Lung microvascular endothelial cell (primary cell): ENCODE results near the gene POU2F2. TPM values are rescaled to one million over a fixed set of nuclear protein-coding genes. Genes with fewer than 3 reads are reported as not detected.
"Not testable (repeated sequence)": the region's sequence is repeated elsewhere in the genome, so short reads cannot be mapped to it uniquely, and the experiment has no call there.

Experiments
- DNase-seq, 2 donors: peaks; one replicate each; pipeline versions ENCODE4 v3.0.0 to v3.0.0-alpha.2; 2010; ENCODE audit warnings: low read depth in 2 of 2
- total RNA-seq: library from RNA; depleted of rRNA; stranded (reverse); fragments of >200 nt; gene quantifications from 2 replicates; pipeline ENCODE4 v1.2.1, GENCODE V29; 2014

POU2F2 gene
- total RNA-seq, 1 donor from 2014 or later, result 0.20 TPM

DNA sequence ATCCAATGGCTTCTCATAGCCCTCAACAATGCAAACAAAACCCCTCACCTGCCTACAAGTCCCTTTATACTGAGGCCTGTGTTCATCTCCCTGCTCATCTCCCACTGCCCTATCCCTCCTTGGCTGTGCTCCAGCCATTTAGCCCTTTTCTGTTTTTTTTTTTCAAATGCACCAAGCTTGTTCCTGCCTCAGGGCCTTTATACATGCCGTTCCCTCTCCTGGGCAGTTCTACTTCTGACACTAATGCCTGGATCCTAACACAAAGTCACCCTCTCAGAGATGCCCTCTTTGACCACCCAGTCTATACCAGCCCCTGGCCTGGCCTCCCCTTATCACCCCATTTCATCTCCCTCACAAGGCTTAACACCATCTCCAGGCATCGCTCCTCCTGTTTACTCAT is 29.4 kb downstream of the POU2F2 start:
- no peak for DNase-seq

GRCh38 chr19:42100241-42100640 is 32.0 kb downstream of the POU2F2 start:
- not testable (repeated sequence) for DNase-seq

GRCh38 chr19:42099336-42099925 is 32.8 kb downstream of the POU2F2 start:
- DNase-seq, result no peak

DNA sequence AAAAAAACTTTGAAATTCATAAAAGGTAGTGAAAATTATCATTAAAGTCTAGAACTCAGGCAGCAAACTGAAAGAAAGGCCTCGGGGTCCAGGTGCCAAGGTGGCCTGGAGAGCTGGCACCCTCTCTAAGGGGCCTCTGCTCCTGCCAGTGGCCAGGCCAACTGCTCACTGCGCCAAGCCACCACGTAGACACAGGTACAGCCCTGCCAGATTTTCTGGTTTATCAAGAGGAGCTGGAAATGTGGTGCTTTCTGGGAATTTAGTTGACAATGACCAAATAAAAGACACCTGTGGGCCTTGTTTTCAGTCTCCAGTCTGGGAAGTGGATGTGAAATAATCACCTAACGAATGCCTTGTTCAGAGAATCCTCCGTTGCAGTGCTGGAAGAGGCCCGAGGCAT is 33.5 kb downstream of the POU2F2 start:
- no peak for DNase-seq

- no peak for DNase-seq
These were observed 34.8 kb downstream of the POU2F2 start for GRCh38 chr19:42097461-42097860.

GRCh38 chr19:42096255-42096837 is 35.9 kb downstream of the POU2F2 start:
- DNase-seq, result no peak

DNA sequence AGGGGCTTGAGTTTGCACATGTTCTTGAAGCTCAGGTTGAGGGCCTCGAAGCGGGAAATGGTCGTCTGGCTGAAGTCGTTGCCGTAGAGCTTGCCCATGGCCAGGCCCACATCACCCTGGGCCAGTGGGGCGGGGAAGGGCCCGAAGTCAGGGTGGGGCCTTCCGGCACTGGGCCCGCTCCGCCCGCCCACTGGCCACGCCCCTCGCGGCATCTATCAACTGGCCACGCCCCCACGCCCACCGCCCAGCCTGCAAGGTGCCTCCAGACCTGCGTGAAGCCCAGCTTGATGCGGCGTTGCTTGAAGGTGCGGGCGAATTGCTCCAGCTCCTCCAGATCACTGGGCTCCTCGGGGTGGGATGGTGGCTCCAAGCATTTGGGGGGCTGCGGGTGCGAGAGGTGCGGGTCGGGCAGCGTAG is 36.4 kb downstream of the POU2F2 start:
- DNase-seq, result no peak

DNA sequence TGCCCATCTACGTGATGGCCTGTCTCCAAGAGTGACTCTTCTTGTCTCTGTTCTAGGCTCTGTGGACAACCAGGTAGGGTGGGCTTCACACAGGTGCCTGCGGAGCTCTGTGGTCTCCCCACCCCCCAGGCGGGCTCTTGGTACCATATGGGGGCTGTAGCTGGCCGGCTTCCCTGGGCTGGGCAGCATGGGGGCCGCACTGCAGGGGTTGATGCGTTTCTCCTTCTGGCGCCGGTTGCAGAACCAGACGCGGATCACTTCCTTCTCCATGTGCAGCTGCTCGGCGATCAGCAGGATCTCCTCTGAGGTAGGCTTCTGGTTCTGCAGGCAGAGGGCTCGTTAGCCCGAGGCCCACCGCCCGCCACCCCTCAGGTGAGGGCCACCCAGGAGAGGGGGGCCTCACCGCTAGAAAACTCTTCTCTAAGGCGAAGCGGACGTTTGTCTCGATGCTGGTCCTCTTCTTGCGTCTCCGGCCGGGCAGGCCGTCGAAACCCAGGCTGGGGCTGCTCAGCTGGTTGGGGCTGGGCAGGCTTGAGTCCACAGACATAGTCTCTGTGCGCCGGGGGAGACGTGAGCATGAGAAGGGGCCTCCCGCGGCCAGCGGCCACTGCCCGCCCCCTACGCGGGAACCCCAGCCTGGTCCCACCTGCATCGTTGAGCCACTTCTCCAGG is 37.0 kb downstream of the POU2F2 start:
- DNase-seq, result no peak

- peak in 1 of 2 donors; percentile 45 for DNase-seq
These were observed 38.3 kb downstream of the POU2F2 start for GRCh38 chr19:42093926-42094325.

DNA sequence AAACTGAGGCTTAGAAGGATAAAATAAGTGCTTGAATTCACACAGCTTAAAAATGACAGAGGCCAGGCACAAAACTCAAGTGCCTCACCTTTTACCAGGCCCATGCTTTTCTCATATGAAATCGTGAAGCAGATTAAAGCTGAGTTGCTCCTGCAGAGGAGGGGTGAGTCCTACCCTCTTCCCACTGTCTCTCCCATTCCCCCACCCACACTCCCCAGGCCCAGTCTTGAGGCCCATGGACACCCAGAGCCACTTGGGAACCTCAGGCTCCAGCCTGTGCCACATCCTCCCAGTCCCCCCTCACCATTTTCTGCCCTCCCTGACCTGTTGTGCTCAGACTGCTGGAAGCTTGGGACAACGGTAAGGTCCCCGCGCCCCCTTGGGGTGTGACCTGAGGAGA is 38.7 kb downstream of the POU2F2 start:
- no peak for DNase-seq

DNA sequence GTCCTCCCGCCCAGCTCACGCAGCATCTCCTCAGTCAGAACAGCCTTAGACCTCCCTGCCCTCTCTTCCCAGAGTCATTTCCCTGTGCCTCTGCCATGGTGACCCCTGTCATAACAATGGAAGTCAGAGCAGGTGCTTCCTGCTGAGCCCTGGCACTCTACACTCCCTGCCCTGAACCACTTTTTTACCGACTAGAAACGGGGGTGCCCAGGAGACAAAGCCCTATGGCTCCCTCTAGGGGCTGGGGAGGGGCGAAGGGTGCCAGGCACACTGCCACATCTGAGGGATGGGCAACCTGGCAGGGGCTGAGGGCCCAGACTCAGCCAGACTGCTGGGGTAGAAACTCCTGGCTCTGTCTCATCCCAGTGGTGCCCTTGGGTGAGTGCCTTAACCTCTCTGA is 39.9 kb downstream of the POU2F2 start:
- DNase-seq, result peak; percentile 93 to 95

DNA sequence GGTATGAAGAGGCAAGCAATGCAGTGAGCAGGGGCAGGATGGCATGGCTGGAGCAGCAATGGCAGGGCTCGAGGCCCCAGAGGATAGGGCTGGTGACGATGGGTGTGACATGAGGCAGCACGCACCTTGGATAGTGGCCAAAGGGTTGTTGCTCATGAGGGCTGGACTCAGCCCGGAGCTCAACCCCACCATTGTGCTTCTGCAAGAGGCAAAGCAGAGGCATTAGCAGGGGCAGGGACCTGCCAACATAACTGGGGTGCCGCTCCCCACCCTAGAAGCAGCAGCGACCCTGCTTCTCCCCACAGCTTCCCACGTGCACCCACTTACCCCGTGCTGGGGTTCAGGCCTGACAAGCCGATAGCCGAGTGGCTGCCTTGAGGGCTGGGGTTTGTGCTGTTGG is 40.5 kb downstream of the POU2F2 start:
- peak; percentile 86 to 92 for DNase-seq

GRCh38 chr19:42091300-42091699 is 40.9 kb downstream of the POU2F2 start:
- DNase-seq, result no peak

- no peak for DNase-seq
These were observed 41.6 kb downstream of the POU2F2 start for GRCh38 chr19:42090672-42091071.

DNA sequence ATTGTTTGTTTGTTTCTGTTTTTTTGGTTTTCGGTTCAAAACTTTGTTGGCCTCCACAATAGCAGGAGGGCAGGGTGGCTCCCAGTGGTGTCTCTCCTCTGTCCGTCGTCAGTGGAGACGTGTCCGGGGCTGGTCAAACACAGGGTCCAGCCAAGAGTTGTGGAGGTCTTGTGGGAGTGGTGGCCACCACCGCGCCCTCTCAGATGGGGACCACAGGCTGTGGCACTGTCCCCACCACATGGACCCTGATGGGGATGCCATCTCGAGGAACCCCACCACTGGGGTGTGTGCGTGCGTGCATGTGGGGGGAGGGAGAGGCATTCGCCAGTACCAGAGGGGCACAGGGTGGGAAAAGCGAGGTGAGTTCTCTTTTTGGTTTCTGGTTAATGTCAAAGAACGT is 42.5 kb downstream of the POU2F2 start:
- no peak for DNase-seq

GRCh38 chr19:42089191-42089750 is 43.0 kb downstream of the POU2F2 start:
- DNase-seq, result no peak

GRCh38 chr19:42088471-42089190 is 43.6 kb downstream of the POU2F2 start:
- DNase-seq, result peak in 1 of 2 donors; percentile 74

DNA sequence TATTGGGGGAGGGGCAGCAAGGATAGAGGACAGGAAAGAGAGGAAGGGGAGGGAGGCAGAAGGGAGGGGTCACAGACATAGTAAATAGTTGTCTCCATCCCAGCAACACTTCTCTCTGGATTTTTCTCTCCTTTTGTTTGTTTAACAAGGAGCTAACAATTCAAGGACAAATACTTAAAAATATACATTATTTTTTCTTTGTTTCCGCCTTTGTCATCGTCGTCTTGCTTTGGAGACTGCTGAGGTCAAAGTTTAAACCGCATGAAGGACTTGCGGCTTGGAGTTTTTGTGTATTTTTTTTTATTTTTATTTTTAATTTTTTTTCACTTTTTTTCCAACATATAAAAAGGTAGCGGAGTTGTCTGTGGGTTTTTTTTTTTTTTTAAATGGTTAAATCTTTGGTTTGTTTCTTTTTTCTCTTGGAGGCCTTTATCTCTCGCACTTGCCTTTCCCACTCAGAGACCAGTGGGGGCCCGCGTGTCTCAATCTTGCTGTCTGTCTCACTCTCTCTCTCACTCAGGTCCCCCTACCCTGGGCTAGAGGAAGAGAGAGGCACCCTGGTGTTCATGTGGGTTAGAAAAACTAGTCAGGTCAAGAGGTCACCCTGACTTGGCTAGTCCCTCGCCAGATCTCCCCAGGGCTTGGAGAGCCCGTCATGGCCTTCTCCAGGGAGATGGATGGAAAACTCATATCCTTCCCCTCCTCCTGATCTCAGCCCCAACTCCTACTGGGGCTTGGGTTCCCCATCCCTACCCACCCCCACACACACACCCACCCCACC is 45.3 kb downstream of the POU2F2 start:
- DNase-seq, result no peak

DNA sequence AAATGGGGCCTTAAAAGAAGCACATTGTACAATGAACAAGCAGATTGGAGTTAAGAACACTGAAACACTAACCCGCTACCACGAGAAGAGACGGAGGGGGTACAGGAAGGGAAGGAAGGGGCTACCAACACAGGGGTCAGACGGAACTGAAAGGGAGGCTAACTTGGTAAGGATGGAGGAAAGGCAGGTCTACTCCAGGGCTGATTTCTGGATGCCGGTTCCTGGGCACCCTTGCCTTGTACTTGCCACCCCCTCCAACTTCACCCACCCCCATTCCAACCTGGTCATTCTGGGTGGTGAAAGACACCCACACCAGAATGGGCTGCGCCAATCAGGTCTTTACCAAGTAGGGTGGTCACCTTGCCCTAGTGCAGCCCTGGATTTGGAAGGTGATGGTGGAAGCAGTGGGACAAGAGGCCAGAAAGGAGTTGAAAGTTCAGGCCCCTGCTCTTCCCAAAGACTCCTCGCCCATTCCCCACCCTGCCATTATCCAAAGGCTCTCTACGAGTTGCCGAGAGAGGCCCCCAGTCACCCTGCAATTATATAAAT is 46.0 kb downstream of the POU2F2 start:
- no peak for DNase-seq

- no peak for DNase-seq
These were observed 48.7 kb downstream of the POU2F2 start for GRCh38 chr19:42083537-42083936.

- peak; percentile 75 to 77 for DNase-seq
These were observed 50.6 kb downstream of the POU2F2 start for GRCh38 chr19:42081584-42082203.
